ENCODE results near the gene GNA14.

- peak in 5 of 6 experiments; percentile 3 to 39 (median 33) for TF ChIP-seq CTCF (IDR thresholded peaks at IDR 0.05)
- no peak for TF ChIP-seq POLR2A (IDR thresholded peaks at IDR 0.05)
Observed at GRCh38 chr9:77455312-77455927, 192.7 kb downstream of the GNA14 start.
